Measurements from ENCODE around the gene PDE4D.

PDE4D gene

GRCh38 chr5:59066367-59067163, 827.0 kb downstream of the PDE4D start:
- H3K4me3 ChIP-seq (ENCODE audit: control insufficient read depth, low read depth, low read length): no peak overlapping the region
- peak; percentile 99 for DNase-seq (ENCODE audit: low read depth)
- TF ChIP-seq, protein P1, sequence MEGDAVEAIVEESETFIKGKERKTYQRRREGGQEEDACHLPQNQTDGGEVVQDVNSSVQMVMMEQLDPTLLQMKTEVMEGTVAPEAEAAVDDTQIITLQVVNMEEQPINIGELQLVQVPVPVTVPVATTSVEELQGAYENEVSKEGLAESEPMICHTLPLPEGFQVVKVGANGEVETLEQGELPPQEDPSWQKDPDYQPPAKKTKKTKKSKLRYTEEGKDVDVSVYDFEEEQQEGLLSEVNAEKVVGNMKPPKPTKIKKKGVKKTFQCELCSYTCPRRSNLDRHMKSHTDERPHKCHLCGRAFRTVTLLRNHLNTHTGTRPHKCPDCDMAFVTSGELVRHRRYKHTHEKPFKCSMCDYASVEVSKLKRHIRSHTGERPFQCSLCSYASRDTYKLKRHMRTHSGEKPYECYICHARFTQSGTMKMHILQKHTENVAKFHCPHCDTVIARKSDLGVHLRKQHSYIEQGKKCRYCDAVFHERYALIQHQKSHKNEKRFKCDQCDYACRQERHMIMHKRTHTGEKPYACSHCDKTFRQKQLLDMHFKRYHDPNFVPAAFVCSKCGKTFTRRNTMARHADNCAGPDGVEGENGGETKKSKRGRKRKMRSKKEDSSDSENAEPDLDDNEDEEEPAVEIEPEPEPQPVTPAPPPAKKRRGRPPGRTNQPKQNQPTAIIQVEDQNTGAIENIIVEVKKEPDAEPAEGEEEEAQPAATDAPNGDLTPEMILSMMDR (conservative IDR thresholded peaks at IDR 0.05; ENCODE audit: control insufficient read depth, insufficient read depth, low read depth, low read length): no peak

- peak; percentile 89 for DNase-seq (ENCODE audit: low read depth)
- TF ChIP-seq, protein P1 (conservative IDR thresholded peaks at IDR 0.05; ENCODE audit: control insufficient read depth, insufficient read depth, low read depth, low read length): no peak
- H3K4me3 ChIP-seq (ENCODE audit: control insufficient read depth, low read depth, low read length): no peak overlapping the region
Observed at GRCh38 chr5:59065554-59065953, 828.0 kb downstream of the PDE4D start.

DNA sequence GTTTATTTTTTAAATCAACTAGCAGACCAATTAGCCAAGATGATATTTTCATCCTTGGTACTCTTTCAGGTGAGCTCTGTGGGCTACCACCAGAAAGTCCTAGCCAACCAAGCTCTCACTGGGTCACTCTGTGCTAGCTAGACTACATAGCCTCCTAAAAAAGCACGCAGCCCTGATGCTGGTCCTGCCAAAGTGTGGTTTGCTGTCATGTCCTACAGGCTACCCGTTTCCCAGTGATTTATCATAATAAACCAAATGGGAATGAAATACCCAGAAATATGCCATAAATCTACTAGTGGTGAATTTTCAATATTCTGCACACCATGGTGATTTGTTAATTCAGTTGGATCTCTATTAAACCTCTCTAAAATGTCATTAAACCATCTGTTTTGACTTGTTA, 829.2 kb downstream of the PDE4D start:
- peak; percentile 43 for DNase-seq (ENCODE audit: low read depth)
- H3K4me3 ChIP-seq (ENCODE audit: control insufficient read depth, low read depth, low read length): no peak overlapping the region
- TF ChIP-seq, protein P1 (conservative IDR thresholded peaks at IDR 0.05; ENCODE audit: control insufficient read depth, insufficient read depth, low read depth, low read length): no peak

GRCh38 chr5:59062986-59063683, 830.4 kb downstream of the PDE4D start:
- H3K4me3 ChIP-seq (ENCODE audit: control insufficient read depth, low read depth, low read length): no peak overlapping the region
- peak; percentile 97 for DNase-seq (ENCODE audit: low read depth)
- TF ChIP-seq, protein P1 (conservative IDR thresholded peaks at IDR 0.05; ENCODE audit: control insufficient read depth, insufficient read depth, low read depth, low read length): no peak

DNA sequence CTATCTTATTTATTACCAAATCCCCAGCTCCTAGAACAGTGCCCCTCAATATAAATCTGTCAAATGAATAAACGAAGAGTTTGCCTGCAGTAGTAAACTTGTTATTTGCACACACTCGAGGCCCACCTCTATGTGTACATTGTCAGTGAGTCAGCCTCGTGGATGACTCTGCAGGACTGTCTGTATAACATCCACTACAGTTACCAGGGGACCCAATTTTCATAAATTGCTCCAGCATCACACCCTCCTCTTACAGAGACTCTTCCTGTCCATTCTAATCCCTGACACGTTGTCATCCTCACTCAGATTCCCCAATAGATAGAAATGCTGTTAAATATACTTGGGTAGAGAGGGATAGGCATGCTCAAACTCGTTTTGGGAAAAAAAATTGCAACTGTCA, 832.1 kb downstream of the PDE4D start:
- TF ChIP-seq, protein P1 (conservative IDR thresholded peaks at IDR 0.05; ENCODE audit: control insufficient read depth, insufficient read depth, low read depth, low read length): no peak
- H3K4me3 ChIP-seq (ENCODE audit: control insufficient read depth, low read depth, low read length): no peak overlapping the region
- DNase-seq (ENCODE audit: low read depth): peak; percentile 49

GRCh38 chr5:59058969-59059687, 834.4 kb downstream of the PDE4D start:
- DNase-seq (ENCODE audit: low read depth): no peak
- TF ChIP-seq, protein P1 (conservative IDR thresholded peaks at IDR 0.05; ENCODE audit: control insufficient read depth, insufficient read depth, low read depth, low read length): no peak
- H3K4me3 ChIP-seq (ENCODE audit: control insufficient read depth, low read depth, low read length): no peak overlapping the region
